ENCODE measurements around the gene DNAH17. TPM values are rescaled to one million over a fixed set of nuclear protein-coding genes. Genes with fewer than 3 reads are reported as not detected.

Gene DNAH17
- total RNA-seq, 1 experiment from 2014 or later, result 0.69 TPM

GRCh38 chr17:78472035-78472905, 104.9 kb downstream of the DNAH17 start:
- ChIA-PET RAD21 (ENCODE audit: low non-redundant PET in 1 of 2, low total read pairs in 2 of 2, uncharacterized antibody in 2 of 2, unreplicated experiment in 2 of 2) (no interaction called here), CTCF (no interaction called here), POLR2A (no interaction called here)
- TF ChIP-seq SIN3A (IDR thresholded peaks at IDR 0.05; ENCODE audit: low read depth) (no peak), ZFX (IDR thresholded peaks at IDR 0.05) (no peak), CBX3 (IDR thresholded peaks at IDR 0.05; ENCODE audit: low read depth) (no peak), CEBPB (IDR thresholded peaks at IDR 0.05; ENCODE audit: low read depth) (no peak), SP1 (IDR thresholded peaks at IDR 0.05; ENCODE audit: low read depth) (no peak), ATF3 (IDR thresholded peaks at IDR 0.05) (no peak), POLR2AphosphoS5 (IDR thresholded peaks at IDR 0.05; ENCODE audit: low read depth, low read length) (no peak), EZH2 (IDR thresholded peaks at IDR 0.05) (no peak), YY1 (IDR thresholded peaks at IDR 0.05; ENCODE audit: extremely low read depth, insufficient replicate concordance, low read depth, low read length) (no peak)
- TF ChIP-seq, protein P1, sequence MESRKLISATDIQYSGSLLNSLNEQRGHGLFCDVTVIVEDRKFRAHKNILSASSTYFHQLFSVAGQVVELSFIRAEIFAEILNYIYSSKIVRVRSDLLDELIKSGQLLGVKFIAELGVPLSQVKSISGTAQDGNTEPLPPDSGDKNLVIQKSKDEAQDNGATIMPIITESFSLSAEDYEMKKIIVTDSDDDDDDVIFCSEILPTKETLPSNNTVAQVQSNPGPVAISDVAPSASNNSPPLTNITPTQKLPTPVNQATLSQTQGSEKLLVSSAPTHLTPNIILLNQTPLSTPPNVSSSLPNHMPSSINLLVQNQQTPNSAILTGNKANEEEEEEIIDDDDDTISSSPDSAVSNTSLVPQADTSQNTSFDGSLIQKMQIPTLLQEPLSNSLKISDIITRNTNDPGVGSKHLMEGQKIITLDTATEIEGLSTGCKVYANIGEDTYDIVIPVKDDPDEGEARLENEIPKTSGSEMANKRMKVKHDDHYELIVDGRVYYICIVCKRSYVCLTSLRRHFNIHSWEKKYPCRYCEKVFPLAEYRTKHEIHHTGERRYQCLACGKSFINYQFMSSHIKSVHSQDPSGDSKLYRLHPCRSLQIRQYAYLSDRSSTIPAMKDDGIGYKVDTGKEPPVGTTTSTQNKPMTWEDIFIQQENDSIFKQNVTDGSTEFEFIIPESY (IDR thresholded peaks at IDR 0.05; ENCODE audit: extremely low read depth, insufficient replicate concordance, low read length), result no peak
- TF ChIP-seq, protein P2, sequence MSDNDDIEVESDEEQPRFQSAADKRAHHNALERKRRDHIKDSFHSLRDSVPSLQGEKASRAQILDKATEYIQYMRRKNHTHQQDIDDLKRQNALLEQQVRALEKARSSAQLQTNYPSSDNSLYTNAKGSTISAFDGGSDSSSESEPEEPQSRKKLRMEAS (IDR thresholded peaks at IDR 0.05), result no peak
- Histone ChIP-seq H3K27me3 (ENCODE audit: insufficient read depth, low read length) (no peaks in the 10 kb centered on the region), H3K4me2 (ENCODE audit: low read length) (no peak overlapping the region), H4K20me1 (ENCODE audit: insufficient read depth) (no peaks in the 10 kb centered on the region), H3K9me2 (ENCODE audit: insufficient read depth) (no peaks in the 10 kb centered on the region), H3K36me3 (ENCODE audit: control insufficient read depth in 1 of 2, insufficient read depth in 2 of 2, low read length in 2 of 2) (no peaks in the 10 kb centered on the region), H2AFZ (ENCODE audit: low read depth, low read length, poor library complexity, severe bottlenecking) (no peak overlapping the region), H3K9me3 (ENCODE audit: control insufficient read depth in 1 of 2, insufficient read depth in 1 of 2, low read depth in 1 of 2, low read length in 2 of 2) (no peaks in the 10 kb centered on the region), H3K27ac (ENCODE audit: low read depth, low read length) (no peak overlapping the region), H3K79me2 (ENCODE audit: insufficient read depth, low read length) (no peaks in the 10 kb centered on the region), H3K9ac (ENCODE audit: low read length) (no peak overlapping the region), H3K4me3 (replicated peaks in 1 of 2; ENCODE audit: low read depth in 1 of 2, low read length in 2 of 2) (no peak overlapping the region), H3K4me1 (ENCODE audit: control insufficient read depth in 1 of 2, insufficient read depth in 2 of 2, low read length in 2 of 2) (no peaks in the 10 kb centered on the region)
- intact Hi-C loops (cut with micrococcal nuclease), result no loop called here
- ATAC-seq (no peak), DNase-seq (ENCODE audit: low read depth, low spot score) (no peak)
- BruUV-seq (replicated peaks), result no TSS peak

Data from HCT116 (cell line).